Esophagus squamous epithelium (tissue), 4 donors: ENCODE results near the gene KLHL40.

Source experiments
- CTCF ChIP-seq, 6 experiments: fragments of 450-650 bp in 4 of 6; fragments of 200-600 bp in 2 of 6; sonication (generic) in 2 of 6; IDR thresholded peaks; one replicate each; pipeline ENCODE4 v1.5.1; 2016 to 2019; ENCODE audit warnings: antibody characterized with exemption in 6 of 6, mild to moderate bottlenecking in 4 of 6, moderate library complexity in 4 of 6
- POLR2A ChIP-seq, 4 donors: fragments of 450-650 bp; IDR thresholded peaks; one replicate each; pipeline ENCODE4 v1.6.1; 2017; ENCODE audit warnings: antibody characterized with exemption in 4 of 4, mild to moderate bottlenecking in 4 of 4, moderate library complexity in 3 of 4

DNA sequence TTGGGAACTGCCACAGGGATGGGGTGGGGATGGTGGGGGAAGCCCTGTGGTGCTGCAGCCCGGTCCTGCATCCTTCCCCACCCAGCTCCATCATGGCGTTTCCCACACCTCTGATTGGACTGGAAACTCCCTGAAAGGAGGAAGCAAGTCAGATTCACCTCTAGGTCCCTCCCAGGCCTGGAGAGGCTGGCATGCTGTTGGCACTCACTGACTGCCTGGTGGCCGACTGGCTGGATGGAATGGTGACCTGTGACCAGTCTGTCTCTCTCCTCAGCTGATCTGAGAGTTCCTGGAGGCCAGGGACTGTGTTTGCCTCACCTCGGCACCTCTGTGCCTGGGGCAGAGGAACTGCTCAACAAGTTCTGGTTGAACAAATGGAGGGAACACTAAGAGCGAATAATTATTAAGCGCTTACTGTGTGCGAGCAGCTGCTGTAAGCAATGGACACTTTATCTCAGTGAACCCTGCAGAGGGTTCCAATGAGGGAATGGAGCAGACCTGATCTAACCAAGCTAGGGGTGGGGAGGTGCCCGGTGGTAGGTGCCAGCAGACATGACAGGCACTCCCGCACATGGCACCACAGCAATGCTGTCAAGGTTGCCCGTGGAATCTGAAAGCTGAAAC lies 20.7 kb downstream of the KLHL40 start:
- TF ChIP-seq CTCF (IDR thresholded peaks at IDR 0.05): no peak
- TF ChIP-seq POLR2A (IDR thresholded peaks at IDR 0.05): no peak
